ENCODE measurements around the gene CLMP.

DNA sequence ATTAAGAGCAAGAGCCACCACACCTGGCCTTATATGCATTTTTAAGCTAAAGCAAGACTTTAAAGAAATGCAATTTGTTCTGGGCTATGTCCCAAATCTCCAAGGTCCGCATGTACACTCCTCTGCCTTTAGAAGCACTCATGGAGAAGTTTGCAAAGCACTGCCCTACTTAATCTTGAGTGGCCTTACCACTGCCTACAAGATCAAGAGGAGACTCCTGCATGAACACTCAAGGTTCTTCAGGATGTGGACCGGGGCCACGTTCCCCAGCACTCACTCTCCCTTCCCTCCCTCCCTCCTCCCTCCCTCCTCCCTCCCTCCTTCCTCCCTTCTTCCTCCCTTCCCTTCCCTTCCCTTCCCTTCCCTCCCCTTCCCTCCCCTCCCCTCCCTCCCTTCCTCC lies 69.9 kb downstream of the CLMP start:
- TF ChIP-seq NR3C1 (IDR thresholded peaks at IDR 0.05): no peak
- TF ChIP-seq, protein P1, sequence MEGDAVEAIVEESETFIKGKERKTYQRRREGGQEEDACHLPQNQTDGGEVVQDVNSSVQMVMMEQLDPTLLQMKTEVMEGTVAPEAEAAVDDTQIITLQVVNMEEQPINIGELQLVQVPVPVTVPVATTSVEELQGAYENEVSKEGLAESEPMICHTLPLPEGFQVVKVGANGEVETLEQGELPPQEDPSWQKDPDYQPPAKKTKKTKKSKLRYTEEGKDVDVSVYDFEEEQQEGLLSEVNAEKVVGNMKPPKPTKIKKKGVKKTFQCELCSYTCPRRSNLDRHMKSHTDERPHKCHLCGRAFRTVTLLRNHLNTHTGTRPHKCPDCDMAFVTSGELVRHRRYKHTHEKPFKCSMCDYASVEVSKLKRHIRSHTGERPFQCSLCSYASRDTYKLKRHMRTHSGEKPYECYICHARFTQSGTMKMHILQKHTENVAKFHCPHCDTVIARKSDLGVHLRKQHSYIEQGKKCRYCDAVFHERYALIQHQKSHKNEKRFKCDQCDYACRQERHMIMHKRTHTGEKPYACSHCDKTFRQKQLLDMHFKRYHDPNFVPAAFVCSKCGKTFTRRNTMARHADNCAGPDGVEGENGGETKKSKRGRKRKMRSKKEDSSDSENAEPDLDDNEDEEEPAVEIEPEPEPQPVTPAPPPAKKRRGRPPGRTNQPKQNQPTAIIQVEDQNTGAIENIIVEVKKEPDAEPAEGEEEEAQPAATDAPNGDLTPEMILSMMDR (IDR thresholded peaks at IDR 0.05): no peak
- no peak for TF ChIP-seq HDAC2 (IDR thresholded peaks at IDR 0.05)
- TF ChIP-seq CHD2 (IDR thresholded peaks at IDR 0.05; ENCODE audit: low read length, partially characterized antibody): no peak
- TF ChIP-seq, protein P2, sequence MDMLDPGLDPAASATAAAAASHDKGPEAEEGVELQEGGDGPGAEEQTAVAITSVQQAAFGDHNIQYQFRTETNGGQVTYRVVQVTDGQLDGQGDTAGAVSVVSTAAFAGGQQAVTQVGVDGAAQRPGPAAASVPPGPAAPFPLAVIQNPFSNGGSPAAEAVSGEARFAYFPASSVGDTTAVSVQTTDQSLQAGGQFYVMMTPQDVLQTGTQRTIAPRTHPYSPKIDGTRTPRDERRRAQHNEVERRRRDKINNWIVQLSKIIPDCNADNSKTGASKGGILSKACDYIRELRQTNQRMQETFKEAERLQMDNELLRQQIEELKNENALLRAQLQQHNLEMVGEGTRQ (IDR thresholded peaks at IDR 0.05): no peak
